ENCODE data around the gene CCL15. TPM values are rescaled to one million over a fixed set of nuclear protein-coding genes. Genes with fewer than 3 reads are reported as not detected.
"Not testable (repeated sequence)": the region's sequence is repeated elsewhere in the genome, so short reads cannot be mapped to it uniquely, and the experiment has no call there.

CCL15 gene
- total RNA-seq, 1 experiment from 2014 or later: not detected

DNA sequence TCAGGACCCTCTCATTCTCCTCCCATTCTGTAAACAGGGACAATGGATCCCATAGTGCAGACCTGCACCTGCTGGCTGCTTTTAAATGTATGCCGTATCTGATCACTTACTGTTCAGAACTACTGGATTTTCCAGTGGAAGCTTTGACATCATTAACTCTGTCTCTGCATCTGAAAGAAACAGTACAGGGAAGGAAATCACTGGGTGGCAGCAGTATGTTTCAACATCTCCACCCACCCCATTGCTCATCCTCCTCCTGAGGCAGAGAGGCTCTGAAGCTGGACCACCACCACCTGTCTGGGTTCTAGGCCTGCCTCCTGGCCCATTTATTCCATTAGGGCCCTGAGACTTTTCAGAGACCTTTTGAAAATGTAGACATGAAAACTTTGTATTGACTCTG, 2.6 kb downstream of the CCL15 start:
- TF ChIP-seq, protein P1, sequence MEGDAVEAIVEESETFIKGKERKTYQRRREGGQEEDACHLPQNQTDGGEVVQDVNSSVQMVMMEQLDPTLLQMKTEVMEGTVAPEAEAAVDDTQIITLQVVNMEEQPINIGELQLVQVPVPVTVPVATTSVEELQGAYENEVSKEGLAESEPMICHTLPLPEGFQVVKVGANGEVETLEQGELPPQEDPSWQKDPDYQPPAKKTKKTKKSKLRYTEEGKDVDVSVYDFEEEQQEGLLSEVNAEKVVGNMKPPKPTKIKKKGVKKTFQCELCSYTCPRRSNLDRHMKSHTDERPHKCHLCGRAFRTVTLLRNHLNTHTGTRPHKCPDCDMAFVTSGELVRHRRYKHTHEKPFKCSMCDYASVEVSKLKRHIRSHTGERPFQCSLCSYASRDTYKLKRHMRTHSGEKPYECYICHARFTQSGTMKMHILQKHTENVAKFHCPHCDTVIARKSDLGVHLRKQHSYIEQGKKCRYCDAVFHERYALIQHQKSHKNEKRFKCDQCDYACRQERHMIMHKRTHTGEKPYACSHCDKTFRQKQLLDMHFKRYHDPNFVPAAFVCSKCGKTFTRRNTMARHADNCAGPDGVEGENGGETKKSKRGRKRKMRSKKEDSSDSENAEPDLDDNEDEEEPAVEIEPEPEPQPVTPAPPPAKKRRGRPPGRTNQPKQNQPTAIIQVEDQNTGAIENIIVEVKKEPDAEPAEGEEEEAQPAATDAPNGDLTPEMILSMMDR (IDR thresholded peaks at IDR 0.05): no peak
- TF ChIP-seq CBFB (CRISPR knock-in tag; IDR thresholded peaks at IDR 0.05; ENCODE audit: low read depth): no peak
- TF ChIP-seq, protein P2, sequence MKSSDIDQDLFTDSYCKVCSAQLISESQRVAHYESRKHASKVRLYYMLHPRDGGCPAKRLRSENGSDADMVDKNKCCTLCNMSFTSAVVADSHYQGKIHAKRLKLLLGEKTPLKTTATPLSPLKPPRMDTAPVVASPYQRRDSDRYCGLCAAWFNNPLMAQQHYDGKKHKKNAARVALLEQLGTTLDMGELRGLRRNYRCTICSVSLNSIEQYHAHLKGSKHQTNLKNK (CRISPR knock-in tag; IDR thresholded peaks at IDR 0.05): no peak
- no peak for TF ChIP-seq RORB (CRISPR knock-in tag; IDR thresholded peaks at IDR 0.05)
- TF ChIP-seq, protein P3, sequence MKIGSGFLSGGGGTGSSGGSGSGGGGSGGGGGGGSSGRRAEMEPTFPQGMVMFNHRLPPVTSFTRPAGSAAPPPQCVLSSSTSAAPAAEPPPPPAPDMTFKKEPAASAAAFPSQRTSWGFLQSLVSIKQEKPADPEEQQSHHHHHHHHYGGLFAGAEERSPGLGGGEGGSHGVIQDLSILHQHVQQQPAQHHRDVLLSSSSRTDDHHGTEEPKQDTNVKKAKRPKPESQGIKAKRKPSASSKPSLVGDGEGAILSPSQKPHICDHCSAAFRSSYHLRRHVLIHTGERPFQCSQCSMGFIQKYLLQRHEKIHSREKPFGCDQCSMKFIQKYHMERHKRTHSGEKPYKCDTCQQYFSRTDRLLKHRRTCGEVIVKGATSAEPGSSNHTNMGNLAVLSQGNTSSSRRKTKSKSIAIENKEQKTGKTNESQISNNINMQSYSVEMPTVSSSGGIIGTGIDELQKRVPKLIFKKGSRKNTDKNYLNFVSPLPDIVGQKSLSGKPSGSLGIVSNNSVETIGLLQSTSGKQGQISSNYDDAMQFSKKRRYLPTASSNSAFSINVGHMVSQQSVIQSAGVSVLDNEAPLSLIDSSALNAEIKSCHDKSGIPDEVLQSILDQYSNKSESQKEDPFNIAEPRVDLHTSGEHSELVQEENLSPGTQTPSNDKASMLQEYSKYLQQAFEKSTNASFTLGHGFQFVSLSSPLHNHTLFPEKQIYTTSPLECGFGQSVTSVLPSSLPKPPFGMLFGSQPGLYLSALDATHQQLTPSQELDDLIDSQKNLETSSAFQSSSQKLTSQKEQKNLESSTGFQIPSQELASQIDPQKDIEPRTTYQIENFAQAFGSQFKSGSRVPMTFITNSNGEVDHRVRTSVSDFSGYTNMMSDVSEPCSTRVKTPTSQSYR (CRISPR knock-in tag; IDR thresholded peaks at IDR 0.05): no peak
- TF ChIP-seq GABPB1 (CRISPR knock-in tag; IDR thresholded peaks at IDR 0.05): no peak
- no peak for TF ChIP-seq RELA (CRISPR knock-in tag; IDR thresholded peaks at IDR 0.05; ENCODE audit: borderline replicate concordance)
- no peak for TF ChIP-seq SOX15 (CRISPR knock-in tag; IDR thresholded peaks at IDR 0.05)
- TF ChIP-seq ETV6 (CRISPR knock-in tag; IDR thresholded peaks at IDR 0.05): no peak
- TF ChIP-seq NFATC4 (CRISPR knock-in tag; IDR thresholded peaks at IDR 0.05): no peak
- TF ChIP-seq, protein P4, sequence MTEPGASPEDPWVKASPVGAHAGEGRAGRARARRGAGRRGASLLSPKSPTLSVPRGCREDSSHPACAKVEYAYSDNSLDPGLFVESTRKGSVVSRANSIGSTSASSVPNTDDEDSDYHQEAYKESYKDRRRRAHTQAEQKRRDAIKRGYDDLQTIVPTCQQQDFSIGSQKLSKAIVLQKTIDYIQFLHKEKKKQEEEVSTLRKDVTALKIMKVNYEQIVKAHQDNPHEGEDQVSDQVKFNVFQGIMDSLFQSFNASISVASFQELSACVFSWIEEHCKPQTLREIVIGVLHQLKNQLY (CRISPR knock-in tag; IDR thresholded peaks at IDR 0.05): no peak
- no peak for TF ChIP-seq EMX1 (CRISPR knock-in tag; IDR thresholded peaks at IDR 0.05)
- TF ChIP-seq ESRRA (CRISPR knock-in tag; IDR thresholded peaks at IDR 0.05; ENCODE audit: borderline replicate concordance): no peak
- POLR2A ChIA-PET: no interaction called here
- peaks cover 6% of the 10 kb centered on the region; the same call in 1 of the 2 replicates for H3K9me3 Mint-ChIP-seq
- DNase-seq (ENCODE audit: low spot score) (no peak), ATAC-seq (no peak)
- peaks cover 8% of the 10 kb centered on the region for H3K4me1 Mint-ChIP-seq
- no peaks in the 10 kb centered on the region for H3K36me3 Mint-ChIP-seq
- H3K27me3 Mint-ChIP-seq (ENCODE audit: low read depth): peaks cover 3% of the 10 kb centered on the region; the same call in 1 of the 2 replicates
- H3K4me3 Mint-ChIP-seq: no peak overlapping the region
- no peak overlapping the region for H3K27ac Mint-ChIP-seq
- CTCF ChIA-PET: no interaction called here

DNA sequence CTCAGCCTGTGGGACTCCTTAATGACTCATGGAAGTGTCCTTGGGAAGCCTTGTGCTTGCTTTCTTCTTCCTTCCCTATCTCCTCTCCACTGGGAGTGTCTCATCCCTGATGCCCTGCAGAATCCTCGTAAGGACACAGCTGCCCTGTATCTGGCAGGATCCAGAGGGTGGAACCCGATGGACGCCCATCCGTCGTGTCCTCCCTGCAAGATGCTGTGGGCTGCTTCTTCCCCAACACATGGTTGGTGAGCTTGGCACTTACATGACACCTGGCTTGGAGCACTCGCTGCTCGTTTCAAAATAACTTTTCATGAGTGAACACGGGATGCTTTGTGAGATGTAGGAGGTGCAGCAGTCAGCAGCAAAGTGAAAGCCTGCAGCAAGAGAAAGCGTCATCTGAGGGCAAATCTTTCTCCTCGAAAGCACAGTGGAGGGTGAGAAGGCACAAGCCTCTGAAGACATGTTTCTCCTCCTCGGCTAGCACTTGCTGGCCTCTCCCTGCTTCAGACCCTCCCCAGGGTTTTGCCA, 3.3 kb downstream of the CCL15 start:
- DNase-seq (ENCODE audit: low spot score): no peak
- H3K36me3 Mint-ChIP-seq: no peaks in the 10 kb centered on the region
- no peak overlapping the region; the same call in 1 of the 2 replicates for H3K27ac Mint-ChIP-seq
- peaks cover 6% of the 10 kb centered on the region; the same call in 1 of the 2 replicates for H3K9me3 Mint-ChIP-seq
- ChIA-PET CTCF (interaction anchor here (1.1 to 1.2 kb wide), 2 partner anchors 29 to 74 kb away, joined by 3 read pairs; no protein-coding TSS in a partner anchor), POLR2A (interaction anchor here (0.5 kb wide), 1 partner anchor 124 kb away, joined by 3 read pairs; no protein-coding TSS in a partner anchor)
- peaks cover 3% of the 10 kb centered on the region; the same call in 1 of the 2 replicates for H3K27me3 Mint-ChIP-seq (ENCODE audit: low read depth)
- ATAC-seq: no peak
- peaks cover 8% of the 10 kb centered on the region for H3K4me1 Mint-ChIP-seq
- TF ChIP-seq, protein P5, sequence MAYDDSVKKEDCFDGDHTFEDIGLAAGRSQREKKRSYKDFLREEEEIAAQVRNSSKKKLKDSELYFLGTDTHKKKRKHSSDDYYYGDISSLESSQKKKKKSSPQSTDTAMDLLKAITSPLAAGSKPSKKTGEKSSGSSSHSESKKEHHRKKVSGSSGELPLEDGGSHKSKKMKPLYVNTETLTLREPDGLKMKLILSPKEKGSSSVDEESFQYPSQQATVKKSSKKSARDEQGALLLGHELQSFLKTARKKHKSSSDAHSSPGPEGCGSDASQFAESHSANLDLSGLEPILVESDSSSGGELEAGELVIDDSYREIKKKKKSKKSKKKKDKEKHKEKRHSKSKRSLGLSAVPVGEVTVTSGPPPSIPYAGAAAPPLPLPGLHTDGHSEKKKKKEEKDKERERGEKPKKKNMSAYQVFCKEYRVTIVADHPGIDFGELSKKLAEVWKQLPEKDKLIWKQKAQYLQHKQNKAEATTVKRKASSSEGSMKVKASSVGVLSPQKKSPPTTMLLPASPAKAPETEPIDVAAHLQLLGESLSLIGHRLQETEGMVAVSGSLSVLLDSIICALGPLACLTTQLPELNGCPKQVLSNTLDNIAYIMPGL (CRISPR knock-in tag; IDR thresholded peaks at IDR 0.05): no peak
- TF ChIP-seq, protein P6, sequence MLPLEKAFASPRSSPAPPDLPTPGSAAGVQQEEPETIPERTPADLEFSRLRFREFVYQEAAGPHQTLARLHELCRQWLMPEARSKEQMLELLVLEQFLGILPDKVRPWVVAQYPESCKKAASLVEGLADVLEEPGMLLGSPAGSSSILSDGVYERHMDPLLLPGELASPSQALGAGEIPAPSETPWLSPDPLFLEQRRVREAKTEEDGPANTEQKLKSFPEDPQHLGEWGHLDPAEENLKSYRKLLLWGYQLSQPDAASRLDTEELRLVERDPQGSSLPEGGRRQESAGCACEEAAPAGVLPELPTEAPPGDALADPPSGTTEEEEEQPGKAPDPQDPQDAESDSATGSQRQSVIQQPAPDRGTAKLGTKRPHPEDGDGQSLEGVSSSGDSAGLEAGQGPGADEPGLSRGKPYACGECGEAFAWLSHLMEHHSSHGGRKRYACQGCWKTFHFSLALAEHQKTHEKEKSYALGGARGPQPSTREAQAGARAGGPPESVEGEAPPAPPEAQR (CRISPR knock-in tag; IDR thresholded peaks at IDR 0.05): no peak
- no peak for TF ChIP-seq NFYB (CRISPR knock-in tag; conservative IDR thresholded peaks at IDR 0.05; ENCODE audit: low read depth)
- TF ChIP-seq, protein P3 (CRISPR knock-in tag; IDR thresholded peaks at IDR 0.05): no peak
- H3K4me3 Mint-ChIP-seq: no peak overlapping the region

DNA sequence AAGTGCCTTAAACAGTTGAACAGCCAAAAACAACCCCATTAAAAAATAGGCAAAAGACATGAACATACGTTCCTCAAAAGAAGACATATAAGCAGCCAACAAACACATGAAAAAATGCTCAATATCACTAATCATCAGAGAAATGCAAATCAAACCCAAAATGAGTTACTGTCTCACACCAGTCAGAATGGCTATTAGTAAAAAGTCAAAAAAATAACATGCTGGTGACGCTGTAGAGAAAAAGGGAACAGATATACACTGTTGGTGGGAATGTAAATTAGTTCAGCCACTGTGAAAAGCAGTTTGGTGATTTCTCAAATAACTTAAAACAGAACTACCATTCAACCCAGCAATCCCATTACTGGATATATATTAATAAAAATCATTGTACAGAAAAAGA, 6.0 kb downstream of the CCL15 start:
- H3K9me3 Mint-ChIP-seq; H3K36me3 Mint-ChIP-seq; H3K27me3 Mint-ChIP-seq (ENCODE audit: low read depth); H3K27ac Mint-ChIP-seq; POLR2A ChIA-PET; DNase-seq (ENCODE audit: low spot score); ATAC-seq; H3K4me1 Mint-ChIP-seq; H3K4me3 Mint-ChIP-seq: not testable (repeated sequence)
- CTCF ChIA-PET: interaction anchor here (1.6 kb wide), 1 partner anchor 14 kb away, joined by 5 read pairs; no protein-coding TSS in a partner anchor

Data from WTC11 (cell line).